HepG2 (cell line): ENCODE measurements around the gene HACL1. TPM values are rescaled to one million over a fixed set of nuclear protein-coding genes. Genes with fewer than 3 reads are reported as not detected.

Experiments used
- ATAC-seq: fragments of 200-7000 bp; cut with Tn5 transposase; 3 replicates; pipeline ENCODE4 v1.9.1; 2020; ENCODE audit warnings: mild to moderate bottlenecking, moderate library complexity
- BruUV-seq: library from RNA; stranded (reverse); fragments of 400-500 nt; replicated peaks from 2 replicates; lab custom pipeline; 2021; lab: Mats Ljungman, UMichigan
- CTCF ChIA-PET: fragments of 300-600 bp; formaldehyde crosslinking; extraction: SDS; loops from one replicate; lab custom pipeline; 2021; ENCODE audit warnings: low total read pairs, inconsistent platforms, low intra/inter-chr PET ratio; lab: Yijun Ruan, JAX
- POLR2A ChIA-PET: fragments of 350-600 bp; sonication (Branson Sonifier 250); formaldehyde crosslinking; loops from one replicate; lab custom pipeline; 2020; ENCODE audit warnings: antibody characterized with exemption, inconsistent platforms; lab: Yijun Ruan, JAX
- DNase-seq: peaks from one replicate; pipeline ENCODE4 v3.0.0-alpha.2; 2015; ENCODE audit warnings: low spot score
- FAIRE-seq: peaks from 3 replicates; lab custom pipeline; 2011; peaks lifted over from hg19 to GRCh38; lab: Jason Lieb, UNC
- H2AFZ ChIP-seq: one replicate; pipeline ENCODE4 v1.6.1; 2011; ENCODE audit warnings: low read length, inconsistent platforms
- H3K27ac ChIP-seq: fragments of 300-600 bp; 3 replicates; pipeline ENCODE4 v1.8.0; 2011; ENCODE audit warnings: mixed run types, mild to moderate bottlenecking, mixed read lengths, low read length, inconsistent platforms; ENCODE audit not compliant: insufficient read depth; ENCODE audit errors: extremely low read length
- H3K27me3 ChIP-seq, 2 experiments: fragments of 200-600 bp in 1 of 2; 2 replicates in 1 of 2; 3 replicates in 1 of 2; pipeline versions ENCODE4 v1.6.0 to v1.8.0; 2011; ENCODE audit warnings: low read length in 2 of 2, mild to moderate bottlenecking in 2 of 2, moderate library complexity in 2 of 2, inconsistent platforms in 1 of 2; ENCODE audit not compliant: insufficient read depth in 2 of 2, control insufficient read depth in 1 of 2
- H3K36me3 ChIP-seq, 2 experiments: fragments of 200-600 bp in 1 of 2; replicated peaks in 1 of 2; 2 replicates in 1 of 2; 3 replicates in 1 of 2; pipeline versions ENCODE4 v1.5.1 to v1.8.0; 2011; ENCODE audit warnings: low read length in 2 of 2, inconsistent platforms in 1 of 2; ENCODE audit not compliant: insufficient read depth in 2 of 2, control insufficient read depth in 1 of 2
- H3K4me1 ChIP-seq: 2 replicates; pipeline ENCODE4 v1.5.1; 2012; ENCODE audit warnings: low read length, inconsistent platforms; ENCODE audit not compliant: insufficient read depth
- H3K4me2 ChIP-seq: 2 replicates; pipeline ENCODE4 v1.6.0; 2011; ENCODE audit warnings: low read depth, low read length, inconsistent platforms
- H3K4me3 ChIP-seq, 3 experiments: fragments of 200-600 bp in 1 of 3; sonication (generic), shearing (Covaris generic) in 1 of 3; replicated peaks in 1 of 3; 2 replicates each; pipeline ENCODE4 v1.5.1; 2011 to 2016; ENCODE audit warnings: low read length in 3 of 3, inconsistent platforms in 2 of 3, low read depth in 2 of 3, mild to moderate bottlenecking in 2 of 3, control low read depth in 1 of 3, mixed read lengths in 1 of 3; ENCODE audit not compliant: insufficient read depth in 1 of 3
- H3K79me2 ChIP-seq: one replicate; pipeline ENCODE4 v1.6.1; 2011; ENCODE audit warnings: low read length, inconsistent platforms; ENCODE audit not compliant: insufficient read depth
- H3K9ac ChIP-seq: 2 replicates; pipeline ENCODE4 v1.6.0; 2011; ENCODE audit warnings: mild to moderate bottlenecking, low read depth, low read length, inconsistent platforms; ENCODE audit not compliant: insufficient read depth
- H3K9me3 ChIP-seq: 2 replicates; pipeline ENCODE4 v1.5.1; 2012; ENCODE audit warnings: mild to moderate bottlenecking, low read length
- H4K20me1 ChIP-seq: 2 replicates; pipeline ENCODE4 v1.6.0; 2011; ENCODE audit warnings: inconsistent platforms, mild to moderate bottlenecking, low read length, moderate library complexity; ENCODE audit not compliant: insufficient read depth
- ATF4 ChIP-seq, 2 experiments: fragments of 450-650 bp in 1 of 2; sonication (generic) in 1 of 2; formaldehyde crosslinking; IDR thresholded peaks; 2 replicates each; pipeline versions ENCODE4 v1.5.0 to v1.8.0; 2020 to 2022; ENCODE audit warnings: mild to moderate bottlenecking in 1 of 2, missing genetic modification reagents in 1 of 2
- HCFC1 ChIP-seq: fragments of 150-350 bp; IDR thresholded peaks from 2 replicates; pipeline ENCODE4 v1.6.1; 2014; ENCODE audit warnings: low read depth, low read length
- HNRNPUL1 ChIP-seq: fragments of 200-400 bp; formaldehyde crosslinking; IDR thresholded peaks from 2 replicates; pipeline ENCODE4 v1.6.1; 2017; ENCODE audit warnings: low read depth, mild to moderate bottlenecking, low read length, moderate library complexity
- ISX ChIP-seq: sonication (generic); formaldehyde crosslinking; conservative IDR thresholded peaks from 2 replicates; pipeline ENCODE4 v1.5.0; 2020; ENCODE audit warnings: missing genetic modification reagents
- MYNN ChIP-seq: sonication (generic); formaldehyde crosslinking; IDR thresholded peaks from 2 replicates; pipeline ENCODE4 v1.4.0; 2020; ENCODE audit warnings: mild to moderate bottlenecking, low read depth, missing genetic modification reagents
- RBAK ChIP-seq: sonication (generic); formaldehyde crosslinking; IDR thresholded peaks from 2 replicates; pipeline ENCODE4 v1.5.1; 2020; ENCODE audit warnings: mild to moderate bottlenecking, missing genetic modification reagents
- SOX13 ChIP-seq, 3 experiments: fragments of 450-650 bp in 1 of 3; sonication (generic) in 1 of 3; formaldehyde crosslinking in 1 of 3; IDR thresholded peaks in 2 of 3; conservative IDR thresholded peaks in 1 of 3; 2 replicates each; pipeline versions ENCODE4 v1.5.0 to v1.6.1; 2016 to 2020; ENCODE audit warnings: antibody characterized with exemption in 1 of 3, mild to moderate bottlenecking in 1 of 3, missing compliant biosample characterization in 1 of 3, missing genetic modification reagents in 1 of 3, moderate library complexity in 1 of 3
- TRIM24 ChIP-seq: sonication (generic); formaldehyde crosslinking; IDR thresholded peaks from 2 replicates; pipeline ENCODE4 v1.8.0; 2022; ENCODE audit warnings: mild to moderate bottlenecking, missing genetic modification reagents
- U2AF2 ChIP-seq: fragments of 200-400 bp; formaldehyde crosslinking; IDR thresholded peaks from 2 replicates; pipeline ENCODE4 v1.6.1; 2017; ENCODE audit warnings: low read depth, mild to moderate bottlenecking, low read length
- ZKSCAN5 ChIP-seq: sonication (generic); formaldehyde crosslinking; IDR thresholded peaks from 2 replicates; pipeline ENCODE4 v1.5.1; 2020; ENCODE audit warnings: mild to moderate bottlenecking, missing genetic modification reagents
- ZNF121 ChIP-seq: sonication (generic); formaldehyde crosslinking; IDR thresholded peaks from 2 replicates; pipeline ENCODE4 v1.5.0; 2020; ENCODE audit warnings: mild to moderate bottlenecking, missing genetic modification reagents
- ZNF18 ChIP-seq: sonication (generic); formaldehyde crosslinking; IDR thresholded peaks from 2 replicates; pipeline ENCODE4 v1.8.0; 2022; ENCODE audit warnings: mild to moderate bottlenecking, missing genetic modification reagents; ENCODE audit not compliant: insufficient replicate concordance
- ZNF546 ChIP-seq: sonication (generic); formaldehyde crosslinking; conservative IDR thresholded peaks from 2 replicates; pipeline ENCODE4 v1.8.1; 2023; ENCODE audit warnings: mild to moderate bottlenecking, missing genetic modification reagents
- ZNF564 ChIP-seq: sonication (generic); formaldehyde crosslinking; IDR thresholded peaks from 2 replicates; pipeline ENCODE4 v1.8.1; 2023; ENCODE audit warnings: mild to moderate bottlenecking, missing genetic modification reagents
- ZNF605 ChIP-seq: sonication (generic); formaldehyde crosslinking; IDR thresholded peaks from 2 replicates; pipeline ENCODE4 v1.8.0; 2022; ENCODE audit warnings: mild to moderate bottlenecking, missing genetic modification reagents
- ZNF687 ChIP-seq: sonication (generic); formaldehyde crosslinking; IDR thresholded peaks from 2 replicates; pipeline ENCODE4 v1.5.1; 2020; ENCODE audit warnings: mild to moderate bottlenecking, missing genetic modification reagents, moderate library complexity
- ZNF703 ChIP-seq: sonication (generic); formaldehyde crosslinking; IDR thresholded peaks from 2 replicates; pipeline ENCODE4 v1.5.1; 2020; ENCODE audit warnings: missing genetic modification reagents, mild to moderate bottlenecking, moderate library complexity, borderline replicate concordance
- ZSCAN9 ChIP-seq: IDR thresholded peaks from 2 replicates; pipeline ENCODE4 v1.6.1; 2016; ENCODE audit warnings: borderline replicate concordance
- WGBS: methylation state at CpG from one replicate; pipeline ENCODE4 v1.1.6; 2017; ENCODE audit warnings: low lambda C conversion rate; 5-methylcytosine and 5-hydroxymethylcytosine counted together
- in situ Hi-C: cut with HindIII; loops from 2 replicates; pipeline ENCODE4 v1.10.0; 2017; ENCODE audit warnings: low pct_unique_long_range_greater_than_20kb; ENCODE audit not compliant: extremely low pct_ligation_motif_present
- intact Hi-C: fragments of 100-400 bp; cut with micrococcal nuclease; formaldehyde crosslinking; loops from one replicate; pipeline ENCODE4 v1.10.0; 2022; ENCODE audit not compliant: unreplicated experiment
- polyA plus RNA-seq, 8 experiments: library from polyadenylated mRNA; depleted of rRNA in 3 of 8; stranded (reverse) in 7 of 8; unstranded in 1 of 8; fragments of >200 nt; fragmentation: Illumina TruSeq in 4 of 8; extraction: Trizol in 4 of 8; gene quantifications; 2 replicates each; pipeline versions ENCODE4 v1.2.1 to v1.2.3, GENCODE V29; 2011 to 2016; ENCODE audit warnings: low read depth in 4 of 8, missing spikeins in 1 of 8, mixed read lengths in 1 of 8; ENCODE audit not compliant: insufficient read depth in 1 of 8
- total RNA-seq, 5 experiments: library from RNA; depleted of rRNA; stranded (reverse); fragments of >200 nt; fragmentation: Illumina TruSeq; extraction: Trizol; gene quantifications; 2 replicates each; pipeline ENCODE4 v1.2.3, GENCODE V29; 2016; ENCODE audit warnings: low read depth in 1 of 5

Gene HACL1
- total and polyA plus RNA-seq, 2 of the 13 experiments (the other 11 are each of a cell fraction or from before 2014, with no cell fraction given), result 22.1 to 25.7 TPM

GRCh38 chr3:15520804-15521572 is 80.4 kb downstream of the HACL1 start:
- in situ Hi-C loops (no loop called here), intact Hi-C loops (no loop called here)
- no peak overlapping the region for H3K9ac ChIP-seq
- DNase-seq, result no peak
- H3K27ac ChIP-seq, result no peak overlapping the region
- POLR2A ChIA-PET, result no interaction called here
- no peaks in the 10 kb centered on the region for H3K9me3 ChIP-seq
- no peak overlapping the region for H3K4me3 ChIP-seq
- no peak for FAIRE-seq
- no peak overlapping the region for H3K4me2 ChIP-seq
- no peaks in the 10 kb centered on the region for H3K36me3 ChIP-seq
- no peaks in the 10 kb centered on the region for H4K20me1 ChIP-seq
- CTCF ChIA-PET, result no interaction called here
- H3K4me1 ChIP-seq, result no peaks in the 10 kb centered on the region
- peaks cover 2% of the 10 kb centered on the region in 2 experiments; a peak in 3 of 5 replicates for H3K27me3 ChIP-seq
- no peak for ATAC-seq
- WGBS, result 29% methylated on average over 14 of the region's 14 CpGs
- H3K79me2 ChIP-seq, result no peaks in the 10 kb centered on the region
- no TSS peak for BruUV-seq
- H2AFZ ChIP-seq, result no peak overlapping the region
- TF ChIP-seq ZNF564 (CRISPR knock-in tag), result no peak
- no peak for TF ChIP-seq ZNF687 (CRISPR knock-in tag)
- TF ChIP-seq ZNF18 (CRISPR knock-in tag), result no peak
- TF ChIP-seq ZSCAN9 (CRISPR knock-in tag), result no peak
- no peak for TF ChIP-seq ZNF703 (CRISPR knock-in tag)
- no peak for TF ChIP-seq ZKSCAN5 (CRISPR knock-in tag)
- TF ChIP-seq ATF4 (CRISPR knock-in tag; IDR thresholded peaks at IDR 0.05), result no peak
- TF ChIP-seq SOX13 (IDR thresholded peaks at IDR 0.05), result no peak
- TF ChIP-seq SOX13 (CRISPR knock-in tag; conservative IDR thresholded peaks at IDR 0.05 in 1 of 2, IDR thresholded peaks at IDR 0.05 in 1 of 2), result no peak
- TF ChIP-seq ISX (CRISPR knock-in tag), result no peak
- no peak for TF ChIP-seq U2AF2
- TF ChIP-seq ZNF605 (CRISPR knock-in tag), result no peak
- TF ChIP-seq ZNF546, result no peak
- no peak for TF ChIP-seq RBAK (CRISPR knock-in tag)
- TF ChIP-seq HNRNPUL1, result no peak
- TF ChIP-seq TRIM24 (CRISPR knock-in tag), result no peak
- no peak for TF ChIP-seq HCFC1
- TF ChIP-seq ZNF121 (CRISPR knock-in tag), result no peak
- no peak for TF ChIP-seq MYNN (CRISPR knock-in tag)
